ENCODE measurements around the gene TPGS1. TPM values are rescaled to one million over a fixed set of nuclear protein-coding genes. Genes with fewer than 3 reads are reported as not detected.

TPGS1 gene
- total RNA-seq, 1 donor from 2014 or later: 25.4 TPM

DNA sequence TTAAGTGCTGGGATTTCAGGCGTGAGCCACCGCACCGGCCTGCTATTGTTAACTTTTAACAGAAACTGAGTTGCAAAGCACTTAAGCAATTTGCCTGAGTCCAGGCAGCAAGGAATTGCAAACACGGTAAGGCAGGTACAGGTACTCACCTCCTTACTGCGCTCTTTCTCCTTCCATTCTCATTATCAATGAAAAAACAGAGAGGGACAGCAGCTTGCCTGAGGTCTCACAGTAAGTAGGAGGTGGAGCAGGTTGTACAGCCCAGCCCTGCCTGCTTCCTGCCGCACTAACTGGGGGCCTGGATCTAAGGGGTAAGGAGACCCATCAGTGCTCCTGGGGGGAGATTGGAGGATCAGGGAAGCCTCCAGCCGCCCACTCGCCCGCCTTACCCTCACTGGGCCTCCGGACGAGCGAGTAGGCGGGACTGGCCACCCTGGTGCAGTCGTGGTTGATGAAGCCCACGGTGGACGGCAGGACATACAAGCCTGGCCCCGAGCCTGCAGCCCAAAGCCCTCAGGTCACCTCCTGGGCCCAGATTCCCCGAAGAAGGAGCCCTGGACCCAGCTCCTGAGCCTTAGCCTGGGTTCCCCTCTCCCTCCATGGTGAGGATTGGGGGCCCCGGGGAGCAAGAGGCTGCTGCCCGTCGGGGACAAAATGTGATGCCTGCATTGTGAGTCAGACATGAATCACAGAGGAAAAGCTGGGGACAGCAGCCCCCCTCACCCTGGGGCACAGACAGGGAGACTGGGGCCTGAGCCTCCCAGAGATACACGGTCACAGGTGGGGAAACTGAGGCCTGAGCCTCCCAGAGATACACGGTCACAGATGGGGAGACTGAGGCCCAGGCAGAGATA is 35.1 kb upstream of the TPGS1 start:
- Mint-ChIP-seq H3K4me1 (ENCODE audit: unreplicated experiment) (peaks cover 2% of the 10 kb centered on the region), H3K4me3 (ENCODE audit: unreplicated experiment) (no peak overlapping the region), H3K27me3 (ENCODE audit: unreplicated experiment) (no peaks in the 10 kb centered on the region), H3K27ac (ENCODE audit: unreplicated experiment) (no peak overlapping the region), H3K9me3 (ENCODE audit: unreplicated experiment) (no peaks in the 10 kb centered on the region), H3K36me3 (ENCODE audit: unreplicated experiment) (no peaks in the 10 kb centered on the region)
- TF ChIP-seq, protein P1, sequence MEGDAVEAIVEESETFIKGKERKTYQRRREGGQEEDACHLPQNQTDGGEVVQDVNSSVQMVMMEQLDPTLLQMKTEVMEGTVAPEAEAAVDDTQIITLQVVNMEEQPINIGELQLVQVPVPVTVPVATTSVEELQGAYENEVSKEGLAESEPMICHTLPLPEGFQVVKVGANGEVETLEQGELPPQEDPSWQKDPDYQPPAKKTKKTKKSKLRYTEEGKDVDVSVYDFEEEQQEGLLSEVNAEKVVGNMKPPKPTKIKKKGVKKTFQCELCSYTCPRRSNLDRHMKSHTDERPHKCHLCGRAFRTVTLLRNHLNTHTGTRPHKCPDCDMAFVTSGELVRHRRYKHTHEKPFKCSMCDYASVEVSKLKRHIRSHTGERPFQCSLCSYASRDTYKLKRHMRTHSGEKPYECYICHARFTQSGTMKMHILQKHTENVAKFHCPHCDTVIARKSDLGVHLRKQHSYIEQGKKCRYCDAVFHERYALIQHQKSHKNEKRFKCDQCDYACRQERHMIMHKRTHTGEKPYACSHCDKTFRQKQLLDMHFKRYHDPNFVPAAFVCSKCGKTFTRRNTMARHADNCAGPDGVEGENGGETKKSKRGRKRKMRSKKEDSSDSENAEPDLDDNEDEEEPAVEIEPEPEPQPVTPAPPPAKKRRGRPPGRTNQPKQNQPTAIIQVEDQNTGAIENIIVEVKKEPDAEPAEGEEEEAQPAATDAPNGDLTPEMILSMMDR (IDR thresholded peaks at IDR 0.05): no peak
- DNase-seq (ENCODE audit: extremely low spot score, unreplicated experiment): no peak

- DNase-seq (ENCODE audit: extremely low spot score, unreplicated experiment): no peak
- Mint-ChIP-seq H3K9me3 (ENCODE audit: unreplicated experiment) (no peaks in the 10 kb centered on the region), H3K27me3 (ENCODE audit: unreplicated experiment) (no peaks in the 10 kb centered on the region), H3K36me3 (ENCODE audit: unreplicated experiment) (no peaks in the 10 kb centered on the region), H3K4me1 (ENCODE audit: unreplicated experiment) (peaks cover 2% of the 10 kb centered on the region), H3K4me3 (ENCODE audit: unreplicated experiment) (no peak overlapping the region), H3K27ac (ENCODE audit: unreplicated experiment) (no peak overlapping the region)
- TF ChIP-seq, protein P1 (IDR thresholded peaks at IDR 0.05): no peak
Measured at GRCh38 chr19:474126-475078, 32.9 kb upstream of the TPGS1 start.

DNA sequence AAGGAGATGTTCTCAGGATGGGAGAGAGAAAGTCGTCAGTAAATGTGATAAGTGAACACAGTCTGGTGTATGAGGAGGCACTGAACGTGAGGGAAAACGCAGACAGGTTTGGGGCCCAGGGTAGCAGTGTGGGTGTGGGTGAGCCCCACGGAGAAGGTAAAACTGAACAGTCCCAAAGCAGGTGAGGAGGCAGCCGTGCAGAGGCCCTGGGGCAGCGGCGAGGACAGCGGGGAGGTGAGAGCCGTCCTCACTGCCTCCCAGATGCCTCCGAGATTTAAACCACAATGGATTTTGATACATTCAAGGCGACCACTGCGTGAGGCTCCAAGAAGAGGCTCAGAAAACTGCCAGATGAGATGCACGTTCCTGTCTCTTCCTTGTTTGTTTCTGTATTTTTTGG is 31.9 kb upstream of the TPGS1 start:
- peaks cover 4% of the 10 kb centered on the region for H3K9me3 Mint-ChIP-seq (ENCODE audit: unreplicated experiment)
- H3K27ac Mint-ChIP-seq (ENCODE audit: unreplicated experiment): no peak overlapping the region
- H3K4me1 Mint-ChIP-seq (ENCODE audit: unreplicated experiment): peaks cover 12% of the 10 kb centered on the region
- no peak overlapping the region for H3K4me3 Mint-ChIP-seq (ENCODE audit: unreplicated experiment)
- H3K27me3 Mint-ChIP-seq (ENCODE audit: unreplicated experiment): no peaks in the 10 kb centered on the region
- no peak for DNase-seq (ENCODE audit: extremely low spot score, unreplicated experiment)
- H3K36me3 Mint-ChIP-seq (ENCODE audit: unreplicated experiment): no peaks in the 10 kb centered on the region
- TF ChIP-seq, protein P1 (IDR thresholded peaks at IDR 0.05): no peak

- Mint-ChIP-seq H3K27ac (ENCODE audit: unreplicated experiment) (no peak overlapping the region), H3K4me1 (ENCODE audit: unreplicated experiment) (peaks cover 12% of the 10 kb centered on the region), H3K9me3 (ENCODE audit: unreplicated experiment) (peaks cover 5% of the 10 kb centered on the region), H3K36me3 (ENCODE audit: unreplicated experiment) (no peaks in the 10 kb centered on the region), H3K27me3 (ENCODE audit: unreplicated experiment) (no peaks in the 10 kb centered on the region), H3K4me3 (ENCODE audit: unreplicated experiment) (no peak overlapping the region)
- no peak for DNase-seq (ENCODE audit: extremely low spot score, unreplicated experiment)
- TF ChIP-seq, protein P1 (IDR thresholded peaks at IDR 0.05): no peak
Measured at GRCh38 chr19:478236-478903, 28.9 kb upstream of the TPGS1 start.

Data from osteocyte (in vitro differentiated cells).